Panc1 (cell line): ENCODE results near the gene ZNF471.

Source experiments
- POLR2AphosphoS5 ChIP-seq: IDR thresholded peaks from 2 replicates; pipeline ENCODE4 v1.6.1; 2012; ENCODE audit warnings: mild to moderate bottlenecking, low read depth, low read length, moderate library complexity
- SIN3A ChIP-seq: IDR thresholded peaks from 2 replicates; pipeline ENCODE4 v1.6.1; 2012; ENCODE audit warnings: low read depth, mild to moderate bottlenecking, low read length, moderate library complexity, borderline replicate concordance; ENCODE audit not compliant: insufficient read depth
- TF ChIP-seq, protein P1 (sequence below): fragments of 450-650 bp; IDR thresholded peaks from 2 replicates; pipeline ENCODE4 v1.5.1; 2017; ENCODE audit warnings: mild to moderate bottlenecking

DNA sequence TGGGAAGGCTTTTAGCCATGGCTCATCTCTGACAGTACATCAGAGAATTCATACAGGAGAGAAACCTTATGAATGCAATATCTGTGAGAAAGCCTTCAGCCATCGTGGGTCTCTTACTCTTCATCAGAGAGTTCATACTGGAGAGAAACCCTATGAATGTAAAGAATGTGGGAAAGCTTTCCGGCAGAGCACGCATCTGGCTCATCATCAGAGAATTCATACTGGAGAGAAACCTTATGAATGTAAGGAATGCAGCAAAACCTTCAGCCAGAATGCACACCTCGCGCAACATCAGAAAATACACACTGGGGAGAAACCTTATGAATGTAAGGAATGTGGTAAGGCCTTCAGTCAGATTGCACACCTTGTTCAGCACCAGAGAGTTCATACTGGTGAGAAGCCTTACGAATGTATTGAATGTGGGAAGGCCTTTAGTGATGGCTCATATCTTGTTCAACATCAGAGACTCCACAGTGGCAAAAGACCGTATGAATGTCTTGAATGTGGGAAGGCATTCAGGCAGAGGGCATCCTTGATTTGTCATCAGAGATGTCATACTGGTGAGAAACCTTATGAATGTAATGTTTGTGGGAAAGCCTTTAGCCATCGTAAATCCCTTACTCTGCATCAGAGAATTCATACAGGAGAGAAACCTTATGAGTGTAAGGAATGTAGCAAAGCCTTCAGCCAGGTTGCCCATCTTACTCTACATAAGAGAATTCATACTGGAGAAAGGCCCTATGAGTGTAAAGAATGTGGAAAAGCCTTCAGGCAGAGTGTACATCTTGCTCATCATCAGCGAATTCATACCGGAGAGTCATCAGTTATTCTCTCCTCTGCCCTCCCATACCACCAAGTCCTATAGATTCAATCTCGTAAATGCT, 70.3 kb downstream of the ZNF471 start:
- TF ChIP-seq, protein P1, sequence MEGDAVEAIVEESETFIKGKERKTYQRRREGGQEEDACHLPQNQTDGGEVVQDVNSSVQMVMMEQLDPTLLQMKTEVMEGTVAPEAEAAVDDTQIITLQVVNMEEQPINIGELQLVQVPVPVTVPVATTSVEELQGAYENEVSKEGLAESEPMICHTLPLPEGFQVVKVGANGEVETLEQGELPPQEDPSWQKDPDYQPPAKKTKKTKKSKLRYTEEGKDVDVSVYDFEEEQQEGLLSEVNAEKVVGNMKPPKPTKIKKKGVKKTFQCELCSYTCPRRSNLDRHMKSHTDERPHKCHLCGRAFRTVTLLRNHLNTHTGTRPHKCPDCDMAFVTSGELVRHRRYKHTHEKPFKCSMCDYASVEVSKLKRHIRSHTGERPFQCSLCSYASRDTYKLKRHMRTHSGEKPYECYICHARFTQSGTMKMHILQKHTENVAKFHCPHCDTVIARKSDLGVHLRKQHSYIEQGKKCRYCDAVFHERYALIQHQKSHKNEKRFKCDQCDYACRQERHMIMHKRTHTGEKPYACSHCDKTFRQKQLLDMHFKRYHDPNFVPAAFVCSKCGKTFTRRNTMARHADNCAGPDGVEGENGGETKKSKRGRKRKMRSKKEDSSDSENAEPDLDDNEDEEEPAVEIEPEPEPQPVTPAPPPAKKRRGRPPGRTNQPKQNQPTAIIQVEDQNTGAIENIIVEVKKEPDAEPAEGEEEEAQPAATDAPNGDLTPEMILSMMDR = no peak
- TF ChIP-seq POLR2AphosphoS5 (no peak), SIN3A (no peak)
